Neural cell (in vitro differentiated cells): ENCODE measurements around the gene NXPH2.

Experiments
- POLR2AphosphoS5 ChIP-seq: IDR thresholded peaks from 2 replicates; pipeline ENCODE4 v1.6.1; 2012
- RAD21 ChIP-seq: fragments of 450-650 bp; conservative IDR thresholded peaks from 2 replicates; pipeline ENCODE4 v1.6.1; 2014; ENCODE audit warnings: antibody characterized with exemption, mild to moderate bottlenecking, moderate library complexity
- REST ChIP-seq: IDR thresholded peaks from 2 replicates; pipeline ENCODE4 v1.6.1; 2012; ENCODE audit warnings: borderline replicate concordance
- TF ChIP-seq, protein P1 (sequence below): fragments of 450-650 bp; IDR thresholded peaks from 2 replicates; pipeline ENCODE4 v1.5.1; 2014; ENCODE audit warnings: antibody characterized with exemption, mild to moderate bottlenecking, moderate library complexity; ENCODE audit not compliant: poor library complexity, severe bottlenecking

DNA sequence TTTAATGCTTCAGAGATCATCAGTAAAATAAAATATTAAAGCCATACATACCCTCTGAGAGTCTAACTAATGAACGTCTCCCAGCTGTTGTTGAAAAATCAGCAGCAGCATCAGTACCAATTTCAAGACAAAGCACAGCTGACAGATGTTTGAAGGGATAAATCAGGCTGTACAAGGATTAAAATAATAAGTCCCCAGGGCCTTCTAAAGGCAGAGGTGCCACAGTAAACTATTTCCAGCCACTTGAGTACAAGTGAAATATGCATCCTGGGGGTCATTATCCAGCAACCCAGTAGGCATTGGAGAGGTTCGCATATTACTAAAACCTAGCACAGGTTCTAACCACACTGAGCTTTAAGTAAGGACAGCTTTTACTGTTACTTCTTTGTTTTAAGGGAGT, 76.9 kb downstream of the NXPH2 start:
- TF ChIP-seq REST (no peak), POLR2AphosphoS5 (no peak), RAD21 (no peak)
- TF ChIP-seq, protein P1, sequence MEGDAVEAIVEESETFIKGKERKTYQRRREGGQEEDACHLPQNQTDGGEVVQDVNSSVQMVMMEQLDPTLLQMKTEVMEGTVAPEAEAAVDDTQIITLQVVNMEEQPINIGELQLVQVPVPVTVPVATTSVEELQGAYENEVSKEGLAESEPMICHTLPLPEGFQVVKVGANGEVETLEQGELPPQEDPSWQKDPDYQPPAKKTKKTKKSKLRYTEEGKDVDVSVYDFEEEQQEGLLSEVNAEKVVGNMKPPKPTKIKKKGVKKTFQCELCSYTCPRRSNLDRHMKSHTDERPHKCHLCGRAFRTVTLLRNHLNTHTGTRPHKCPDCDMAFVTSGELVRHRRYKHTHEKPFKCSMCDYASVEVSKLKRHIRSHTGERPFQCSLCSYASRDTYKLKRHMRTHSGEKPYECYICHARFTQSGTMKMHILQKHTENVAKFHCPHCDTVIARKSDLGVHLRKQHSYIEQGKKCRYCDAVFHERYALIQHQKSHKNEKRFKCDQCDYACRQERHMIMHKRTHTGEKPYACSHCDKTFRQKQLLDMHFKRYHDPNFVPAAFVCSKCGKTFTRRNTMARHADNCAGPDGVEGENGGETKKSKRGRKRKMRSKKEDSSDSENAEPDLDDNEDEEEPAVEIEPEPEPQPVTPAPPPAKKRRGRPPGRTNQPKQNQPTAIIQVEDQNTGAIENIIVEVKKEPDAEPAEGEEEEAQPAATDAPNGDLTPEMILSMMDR: no peak
